ENCODE data around the gene LOC101059915.
A peak's percentile ranks its signal among the peaks of the same experiment; 100 is the strongest.
"Not testable (repeated sequence)": the region's sequence is repeated elsewhere in the genome, so short reads cannot be mapped to it uniquely, and the experiment has no call there.

Gene LOC101059915

GRCh38 chrX:71629467-71629866 lies 37.9 kb upstream of the LOC101059915 start:
- Mint-ChIP-seq H3K9me3 (no peaks in the 10 kb centered on the region), H3K36me3 (ENCODE audit: low read depth) (no peaks in the 10 kb centered on the region), H3K4me1 (no peaks in the 10 kb centered on the region), H3K27me3 (no peaks in the 10 kb centered on the region), H3K4me3 (no peak overlapping the region), H3K27ac (no peak overlapping the region)
- ATAC-seq (replicated peaks) = no peak

DNA sequence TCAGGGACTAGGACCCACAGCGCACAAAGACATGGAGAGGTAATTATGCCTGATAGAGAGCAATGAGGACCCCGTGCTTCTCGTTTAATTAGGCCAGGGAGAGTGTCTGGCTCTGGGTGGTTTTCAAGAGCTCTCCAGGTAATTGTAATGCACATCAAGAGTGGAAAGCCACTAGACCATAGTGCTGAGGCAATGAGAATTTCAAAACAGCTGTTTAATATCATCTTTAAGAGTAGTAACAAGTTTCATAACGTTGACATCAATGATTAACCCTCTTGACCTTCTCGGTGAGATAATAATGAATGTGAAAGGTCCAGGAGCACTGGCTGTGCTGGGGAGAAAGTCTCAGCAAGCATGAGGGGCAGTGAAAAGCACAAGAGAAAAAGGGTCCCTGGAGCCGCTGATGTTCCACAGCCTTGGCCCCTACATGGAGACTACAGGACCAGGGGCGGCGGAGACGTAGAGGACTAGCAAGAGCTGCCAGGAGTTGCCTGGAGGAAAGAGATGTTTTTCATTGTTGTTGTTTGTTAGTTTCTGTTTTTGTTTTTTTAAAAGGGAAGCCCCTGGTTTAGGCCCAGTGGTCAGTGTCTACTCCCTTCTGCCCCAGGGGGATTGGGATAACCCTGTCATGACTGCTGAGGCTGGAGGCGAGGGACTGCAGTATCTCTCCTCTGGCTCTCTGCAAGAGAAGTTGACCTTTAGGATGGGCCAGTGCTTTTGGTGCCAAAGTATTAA lies 34.3 kb upstream of the LOC101059915 start:
- Mint-ChIP-seq H3K36me3 (ENCODE audit: low read depth) (no peaks in the 10 kb centered on the region), H3K4me3 (no peak overlapping the region), H3K27ac (no peak overlapping the region), H3K4me1 (peaks cover 9% of the 10 kb centered on the region), H3K9me3 (no peaks in the 10 kb centered on the region), H3K27me3 (no peaks in the 10 kb centered on the region)
- ATAC-seq (replicated peaks) = no peak

GRCh38 chrX:71634366-71634765 lies 33.0 kb upstream of the LOC101059915 start:
- Mint-ChIP-seq H3K27ac (no peak overlapping the region), H3K27me3 (no peaks in the 10 kb centered on the region), H3K36me3 (ENCODE audit: low read depth) (no peaks in the 10 kb centered on the region)

GRCh38 chrX:71636438-71637252 lies 30.7 kb upstream of the LOC101059915 start:
- no peaks in the 10 kb centered on the region for H3K9me3 Mint-ChIP-seq
- no peaks in the 10 kb centered on the region for H3K27me3 Mint-ChIP-seq
- no peak overlapping the region for H3K27ac Mint-ChIP-seq
- peak; percentile 58 for ATAC-seq (replicated peaks)
- H3K4me3 Mint-ChIP-seq = no peak overlapping the region
- no peaks in the 10 kb centered on the region for H3K36me3 Mint-ChIP-seq (ENCODE audit: low read depth)
- peaks cover 9% of the 10 kb centered on the region for H3K4me1 Mint-ChIP-seq

More at GRCh38 chrX:71634366-71634765, 33.0 kb upstream of the LOC101059915 start:
- H3K9me3 Mint-ChIP-seq = no peaks in the 10 kb centered on the region
- H3K4me3 Mint-ChIP-seq = no peak overlapping the region
- H3K4me1 Mint-ChIP-seq = peaks cover 9% of the 10 kb centered on the region
- ATAC-seq (replicated peaks) = no peak

GRCh38 chrX:71637253-71637618 lies 30.1 kb upstream of the LOC101059915 start:
- H3K4me1 Mint-ChIP-seq = peaks cover 9% of the 10 kb centered on the region
- no peak overlapping the region for H3K27ac Mint-ChIP-seq
- peak; percentile 69 for ATAC-seq (replicated peaks)
- no peak overlapping the region for H3K4me3 Mint-ChIP-seq
- H3K9me3 Mint-ChIP-seq = no peaks in the 10 kb centered on the region
- no peaks in the 10 kb centered on the region for H3K36me3 Mint-ChIP-seq (ENCODE audit: low read depth)
- no peaks in the 10 kb centered on the region for H3K27me3 Mint-ChIP-seq

- H3K27me3 Mint-ChIP-seq = no peaks in the 10 kb centered on the region
- H3K9me3 Mint-ChIP-seq = no peaks in the 10 kb centered on the region
- ATAC-seq (replicated peaks) = peak; percentile 75
- H3K4me1 Mint-ChIP-seq = peaks cover 9% of the 10 kb centered on the region
- no peaks in the 10 kb centered on the region for H3K36me3 Mint-ChIP-seq (ENCODE audit: low read depth)
- no peak overlapping the region for H3K4me3 Mint-ChIP-seq
- no peak overlapping the region for H3K27ac Mint-ChIP-seq
These were observed 29.5 kb upstream of the LOC101059915 start for GRCh38 chrX:71637848-71638247.

DNA sequence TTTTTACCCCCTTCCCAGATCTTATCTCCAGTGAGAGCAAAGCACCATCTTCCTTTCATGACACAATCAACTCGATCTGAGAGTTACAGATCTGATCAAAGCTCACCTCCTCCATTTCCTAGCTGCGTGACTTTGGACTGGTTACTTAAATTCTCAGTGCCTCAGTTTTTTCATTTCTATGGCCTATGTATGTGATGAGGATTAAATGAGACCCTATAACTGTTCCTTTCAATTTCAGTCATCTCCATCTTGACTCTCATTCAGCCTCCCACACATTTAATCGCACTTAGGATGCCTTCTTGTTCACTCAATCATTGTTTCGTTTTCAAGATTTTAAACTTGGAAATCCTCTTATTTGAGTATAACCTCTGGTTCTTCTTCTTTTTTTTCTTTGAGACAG lies 28.9 kb upstream of the LOC101059915 start:
- Mint-ChIP-seq H3K4me3 (no peak overlapping the region), H3K27ac (no peak overlapping the region), H3K27me3 (no peaks in the 10 kb centered on the region), H3K9me3 (no peaks in the 10 kb centered on the region), H3K36me3 (ENCODE audit: low read depth) (no peaks in the 10 kb centered on the region), H3K4me1 (peaks cover 9% of the 10 kb centered on the region)
- peak; percentile 58 for ATAC-seq (replicated peaks)

DNA sequence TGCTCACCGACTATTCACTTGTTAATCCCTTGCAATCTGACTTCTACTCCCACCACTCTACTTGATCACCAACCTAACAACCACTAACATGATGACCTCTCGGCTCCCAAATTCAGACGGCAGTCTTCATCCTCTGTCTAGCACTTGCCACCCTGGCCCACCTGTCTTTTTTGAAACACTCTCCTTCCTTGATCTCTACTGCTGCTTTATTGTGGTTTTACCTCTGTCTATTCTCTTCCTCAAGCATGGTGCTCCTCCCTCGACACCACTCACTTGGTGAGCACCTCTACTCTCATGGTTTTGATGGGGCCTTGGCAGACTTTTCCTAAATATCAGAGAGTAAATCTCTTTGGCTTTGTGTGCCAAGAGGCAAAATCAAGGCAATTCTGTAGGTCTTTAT lies 27.3 kb upstream of the LOC101059915 start:
- Mint-ChIP-seq H3K4me3 (no peak overlapping the region), H3K9me3 (no peaks in the 10 kb centered on the region), H3K4me1 (peaks cover 9% of the 10 kb centered on the region), H3K36me3 (ENCODE audit: low read depth) (no peaks in the 10 kb centered on the region), H3K27ac (no peak overlapping the region), H3K27me3 (no peaks in the 10 kb centered on the region)
- no peak for ATAC-seq (replicated peaks)

- not testable (repeated sequence) for H3K27me3 Mint-ChIP-seq; H3K4me1 Mint-ChIP-seq; ATAC-seq (replicated peaks); H3K36me3 Mint-ChIP-seq (ENCODE audit: low read depth); H3K4me3 Mint-ChIP-seq; H3K27ac Mint-ChIP-seq; H3K9me3 Mint-ChIP-seq
These were observed 22.9 kb upstream of the LOC101059915 start for GRCh38 chrX:71644406-71644805.

DNA sequence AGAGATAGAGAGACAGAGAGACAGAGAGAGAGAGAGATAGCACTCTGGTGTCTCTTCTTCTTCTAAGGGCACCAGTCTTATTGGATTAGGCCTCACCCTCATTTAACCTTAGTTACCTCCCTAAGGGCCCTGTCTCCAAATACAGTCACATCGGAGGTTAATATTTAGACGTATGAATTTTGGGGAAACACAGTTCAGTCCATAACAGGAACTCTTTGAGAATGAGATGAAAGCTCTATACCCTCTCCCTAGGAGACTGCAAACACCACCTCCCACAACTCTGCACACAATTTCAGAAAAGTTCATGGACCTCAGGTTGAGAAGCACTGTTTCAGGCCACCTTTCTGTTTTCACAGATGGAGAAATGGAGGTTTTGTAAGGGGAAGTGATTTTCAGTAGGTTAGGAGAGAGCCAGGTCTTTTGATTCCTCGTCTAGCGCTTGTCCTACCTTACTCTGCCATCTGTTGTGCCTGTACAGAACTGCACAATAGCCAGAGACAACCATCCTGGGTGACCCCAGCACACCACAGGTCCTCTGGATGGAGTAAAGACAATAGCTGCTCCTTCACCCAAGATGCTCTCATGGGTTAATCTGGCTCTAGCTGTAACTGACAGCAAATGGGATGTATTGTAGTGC lies 16.9 kb upstream of the LOC101059915 start:
- H3K4me3 Mint-ChIP-seq = no peak overlapping the region
- ATAC-seq (replicated peaks) = peak; percentile 82
- no peaks in the 10 kb centered on the region for H3K36me3 Mint-ChIP-seq (ENCODE audit: low read depth)
- H3K27ac Mint-ChIP-seq = no peak overlapping the region
- H3K9me3 Mint-ChIP-seq = no peaks in the 10 kb centered on the region
- no peaks in the 10 kb centered on the region for H3K27me3 Mint-ChIP-seq
- no peaks in the 10 kb centered on the region for H3K4me1 Mint-ChIP-seq

DNA sequence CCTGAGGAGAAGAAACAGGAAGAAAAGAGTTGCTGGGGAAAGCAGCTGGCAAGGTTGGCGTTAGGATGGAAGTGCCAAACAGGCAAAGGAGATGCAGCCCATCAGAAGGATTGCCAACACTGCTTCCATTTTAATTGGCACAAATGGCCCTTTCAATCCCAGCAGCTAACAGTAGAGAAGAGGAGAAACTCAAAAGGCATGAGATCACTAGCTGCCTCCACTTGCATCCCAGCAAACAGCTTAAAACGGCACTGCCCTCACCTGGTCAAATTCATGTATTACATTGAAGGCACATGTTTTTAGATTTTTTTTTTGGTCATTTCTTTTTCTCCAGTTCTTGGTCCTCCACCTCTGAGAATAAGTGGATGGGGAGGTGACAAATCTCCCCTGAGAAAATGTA lies 14.9 kb upstream of the LOC101059915 start:
- Mint-ChIP-seq H3K27ac (no peak overlapping the region), H3K9me3 (no peaks in the 10 kb centered on the region), H3K4me1 (peaks cover 9% of the 10 kb centered on the region), H3K36me3 (ENCODE audit: low read depth) (no peaks in the 10 kb centered on the region), H3K4me3 (no peak overlapping the region), H3K27me3 (no peaks in the 10 kb centered on the region)
- peak; percentile 58 for ATAC-seq (replicated peaks)

- Mint-ChIP-seq H3K27me3 (no peaks in the 10 kb centered on the region), H3K36me3 (ENCODE audit: low read depth) (no peaks in the 10 kb centered on the region), H3K4me3 (no peak overlapping the region), H3K27ac (no peak overlapping the region), H3K9me3 (no peaks in the 10 kb centered on the region), H3K4me1 (peaks cover 9% of the 10 kb centered on the region)
- ATAC-seq (replicated peaks) = no peak
These were observed 14.0 kb upstream of the LOC101059915 start for GRCh38 chrX:71653344-71653743.

- H3K27me3 Mint-ChIP-seq = no peaks in the 10 kb centered on the region
- H3K4me1 Mint-ChIP-seq = peaks cover 10% of the 10 kb centered on the region
- no peak for ATAC-seq (replicated peaks)
These were observed 10.1 kb upstream of the LOC101059915 start for GRCh38 chrX:71657267-71657666.

GRCh38 chrX:71659342-71659741 lies 8.0 kb upstream of the LOC101059915 start:
- Mint-ChIP-seq H3K9me3 (no peaks in the 10 kb centered on the region), H3K27me3 (no peaks in the 10 kb centered on the region), H3K4me1 (peaks cover 16% of the 10 kb centered on the region), H3K36me3 (ENCODE audit: low read depth) (no peaks in the 10 kb centered on the region), H3K27ac (no peak overlapping the region), H3K4me3 (no peak overlapping the region)
- no peak for ATAC-seq (replicated peaks)

More at GRCh38 chrX:71657267-71657666, 10.1 kb upstream of the LOC101059915 start:
- Mint-ChIP-seq H3K9me3 (no peaks in the 10 kb centered on the region), H3K27ac (no peak overlapping the region), H3K36me3 (ENCODE audit: low read depth) (no peaks in the 10 kb centered on the region), H3K4me3 (no peak overlapping the region)

GRCh38 chrX:71659959-71660358 lies 7.4 kb upstream of the LOC101059915 start:
- ATAC-seq (replicated peaks) = no peak
- H3K27ac Mint-ChIP-seq = no peak overlapping the region
- H3K9me3 Mint-ChIP-seq = no peaks in the 10 kb centered on the region
- H3K4me3 Mint-ChIP-seq = no peak overlapping the region
- peaks cover 16% of the 10 kb centered on the region for H3K4me1 Mint-ChIP-seq
- no peaks in the 10 kb centered on the region for H3K36me3 Mint-ChIP-seq (ENCODE audit: low read depth)
- H3K27me3 Mint-ChIP-seq = no peaks in the 10 kb centered on the region

Measured in activated T-helper 17 cell treated with anti-CD3 and anti-CD28 coated beads, Interleukin-2, amount 50 U/mL, for 72 hours (primary cell).